Neutrophil (primary cell): ENCODE measurements around the gene PTPN23.

ENCODE experiments used
- H3K27ac ChIP-seq: fragments of 200-600 bp; sonication (generic); 2 replicates; pipeline ENCODE4 v1.5.1; 2016; ENCODE audit warnings: mild to moderate bottlenecking, moderate library complexity
- H3K27me3 ChIP-seq: fragments of 200-600 bp; sonication (generic); 2 replicates; pipeline ENCODE4 v1.6.0; 2016; ENCODE audit warnings: mild to moderate bottlenecking
- H3K36me3 ChIP-seq: fragments of 200-600 bp; sonication (generic); 2 replicates; pipeline ENCODE4 v1.5.1; 2017
- H3K4me1 ChIP-seq, 2 experiments: fragments of 200-600 bp in 1 of 2; sonication (generic) in 1 of 2; 1 replicate in 1 of 2; 2 replicates in 1 of 2; pipeline versions ENCODE4 v1.5.1 to v1.6.1; 2013 to 2016; ENCODE audit warnings: low read depth in 1 of 2, low read length in 1 of 2, mild to moderate bottlenecking in 1 of 2, moderate library complexity in 1 of 2; ENCODE audit not compliant: control insufficient read depth in 1 of 2, insufficient read depth in 1 of 2
- H3K4me3 ChIP-seq, 2 experiments: fragments of 200-600 bp in 1 of 2; sonication (generic) in 1 of 2; 1 replicate in 1 of 2; 2 replicates in 1 of 2; pipeline ENCODE4 v1.5.1; 2013 to 2016; ENCODE audit warnings: low read depth in 1 of 2, low read length in 1 of 2, mild to moderate bottlenecking in 1 of 2, moderate library complexity in 1 of 2
- H3K9me3 ChIP-seq: fragments of 200-600 bp; sonication (generic); 2 replicates; pipeline ENCODE4 v1.5.1; 2016
- CTCF ChIP-seq: fragments of 200-600 bp; sonication (generic); IDR thresholded peaks from 2 replicates; pipeline ENCODE4 v1.5.1; 2016; ENCODE audit warnings: antibody characterized with exemption

The PTPN23 gene

GRCh38 chr3:47385796-47386195 is 5.0 kb downstream of the PTPN23 start:
- Histone ChIP-seq H3K9me3 (no peaks in the 10 kb centered on the region), H3K27ac (no peak overlapping the region), H3K4me3 (no peak overlapping the region), H3K36me3 (peaks cover 11% of the 10 kb centered on the region), H3K27me3 (no peaks in the 10 kb centered on the region), H3K4me1 (peaks cover 12% of the 10 kb centered on the region in 2 experiments)
- no peak for TF ChIP-seq CTCF

- Histone ChIP-seq H3K36me3 (peaks cover 19% of the 10 kb centered on the region), H3K9me3 (no peaks in the 10 kb centered on the region), H3K4me1 (no peaks in the 10 kb centered on the region), H3K27me3 (no peaks in the 10 kb centered on the region), H3K27ac (no peak overlapping the region), H3K4me3 (no peak overlapping the region)
- no peak for TF ChIP-seq CTCF
These were observed 12.1 kb downstream of the PTPN23 start for GRCh38 chr3:47392933-47393332.

- Histone ChIP-seq H3K27me3 (no peaks in the 10 kb centered on the region), H3K36me3 (peaks cover 20% of the 10 kb centered on the region), H3K27ac (no peak overlapping the region), H3K9me3 (no peaks in the 10 kb centered on the region), H3K4me1 (no peaks in the 10 kb centered on the region), H3K4me3 (no peak overlapping the region)
- no peak for TF ChIP-seq CTCF
These were observed 13.5 kb downstream of the PTPN23 start for GRCh38 chr3:47394140-47394870.

GRCh38 chr3:47394881-47395280 is 14.1 kb downstream of the PTPN23 start:
- Histone ChIP-seq H3K4me1 (no peaks in the 10 kb centered on the region), H3K9me3 (no peaks in the 10 kb centered on the region), H3K27ac (no peak overlapping the region), H3K36me3 (peaks cover 26% of the 10 kb centered on the region), H3K4me3 (no peak overlapping the region), H3K27me3 (no peaks in the 10 kb centered on the region)
- no peak for TF ChIP-seq CTCF

GRCh38 chr3:47398228-47398627 is 17.4 kb downstream of the PTPN23 start:
- no peaks in the 10 kb centered on the region for H3K9me3 ChIP-seq
- H3K27me3 ChIP-seq: no peaks in the 10 kb centered on the region
- TF ChIP-seq CTCF: no peak
- H3K36me3 ChIP-seq: peaks cover 30% of the 10 kb centered on the region
- no peaks in the 10 kb centered on the region for H3K4me1 ChIP-seq
- no peak overlapping the region for H3K4me3 ChIP-seq
- no peak overlapping the region for H3K27ac ChIP-seq
